Calu3 (cell line): ENCODE measurements around the gene DPEP1. TPM values are rescaled to one million over a fixed set of nuclear protein-coding genes. Genes with fewer than 3 reads are reported as not detected.

Experiments
- BruUV-seq: library from RNA; stranded (reverse); fragments of 400-500 nt; replicated peaks from 2 replicates; lab custom pipeline; 2021; lab: Mats Ljungman, UMichigan
- CTCF ChIA-PET: fragments of 300-600 bp; sonication (Branson Sonifier 250); formaldehyde crosslinking; loops from one replicate; lab custom pipeline; 2022; ENCODE audit warnings: antibody characterized with exemption; lab: Charles Lee
- DNase-seq: peaks from one replicate; pipeline ENCODE4 v3.0.0; 2022
- H3K27ac Mint-ChIP-seq: one replicate; pipeline ENCODE4 v1.8.0; 2022; ENCODE audit warnings: mixed read lengths; ENCODE audit not compliant: unreplicated experiment
- H3K27me3 Mint-ChIP-seq: one replicate; pipeline ENCODE4 v1.8.0; 2022; ENCODE audit warnings: mixed read lengths; ENCODE audit not compliant: unreplicated experiment
- H3K36me3 Mint-ChIP-seq: one replicate; pipeline ENCODE4 v1.8.0; 2022; ENCODE audit warnings: mild to moderate bottlenecking, moderate library complexity, mixed read lengths; ENCODE audit not compliant: insufficient read depth, unreplicated experiment
- H3K4me1 Mint-ChIP-seq: one replicate; pipeline ENCODE4 v1.8.0; 2022; ENCODE audit warnings: mild to moderate bottlenecking, low read depth, mixed read lengths; ENCODE audit not compliant: unreplicated experiment
- H3K4me3 Mint-ChIP-seq: one replicate; pipeline ENCODE4 v1.8.0; 2022; ENCODE audit warnings: mild to moderate bottlenecking, low read depth, moderate library complexity, mixed read lengths; ENCODE audit not compliant: unreplicated experiment
- H3K9me3 Mint-ChIP-seq: one replicate; pipeline ENCODE4 v1.8.0; 2022; ENCODE audit warnings: low read depth, mixed read lengths; ENCODE audit not compliant: unreplicated experiment
- CTCF ChIP-seq: fragments of 200-600 bp; IDR thresholded peaks from one replicate; pipeline ENCODE4 v1.8.0; 2022; ENCODE audit warnings: antibody characterized with exemption; ENCODE audit not compliant: unreplicated experiment
- intact Hi-C: fragments of 100-400 bp; cut with micrococcal nuclease; formaldehyde crosslinking; loops from one replicate; pipeline ENCODE4 v1.10.0; 2022; ENCODE audit not compliant: unreplicated experiment
- total RNA-seq: library from RNA; stranded (reverse); gene quantifications from 2 replicates; pipeline ENCODE4 v1.2.3, GENCODE V29; 2022

The DPEP1 gene
- total RNA-seq, 1 experiment from 2014 or later: not detected

- DNase-seq: no peak
- CTCF ChIA-PET: no interaction called here
- Mint-ChIP-seq H3K27ac (no peak overlapping the region), H3K36me3 (no peaks in the 10 kb centered on the region), H3K4me1 (peaks cover under 1% of the 10 kb centered on the region), H3K4me3 (no peak overlapping the region), H3K9me3 (no peaks in the 10 kb centered on the region), H3K27me3 (peaks cover 69% of the 10 kb centered on the region)
- intact Hi-C loops: no loop called here
- TF ChIP-seq CTCF: no peak
- BruUV-seq: no TSS peak
Observed at GRCh38 chr16:89621698-89622409, 8.4 kb downstream of the DPEP1 start.

- H3K27me3 Mint-ChIP-seq: peaks cover 66% of the 10 kb centered on the region
- H3K27ac Mint-ChIP-seq: no peak overlapping the region
- no peak for TF ChIP-seq CTCF
- DNase-seq: no peak
- H3K4me3 Mint-ChIP-seq: no peak overlapping the region
- intact Hi-C loops: no loop called here
- H3K4me1 Mint-ChIP-seq: no peaks in the 10 kb centered on the region
- no TSS peak for BruUV-seq
- CTCF ChIA-PET: no interaction called here
- no peaks in the 10 kb centered on the region for H3K9me3 Mint-ChIP-seq
- no peaks in the 10 kb centered on the region for H3K36me3 Mint-ChIP-seq
Observed at GRCh38 chr16:89623511-89624261, 10.2 kb downstream of the DPEP1 start.

- CTCF ChIA-PET: no interaction called here
- no peak overlapping the region for H3K4me3 Mint-ChIP-seq
- no peaks in the 10 kb centered on the region for H3K9me3 Mint-ChIP-seq
- intact Hi-C loops: no loop called here
- TF ChIP-seq CTCF: no peak
- peaks cover 68% of the 10 kb centered on the region for H3K27me3 Mint-ChIP-seq
- no peaks in the 10 kb centered on the region for H3K36me3 Mint-ChIP-seq
- no peaks in the 10 kb centered on the region for H3K4me1 Mint-ChIP-seq
- DNase-seq: no peak
- no peak overlapping the region for H3K27ac Mint-ChIP-seq
- BruUV-seq: no TSS peak
Observed at GRCh38 chr16:89624777-89625761, 11.6 kb downstream of the DPEP1 start.
